HG02943 (cell line): ENCODE data around the gene MYL6.
A peak's percentile ranks its signal among the peaks of the same experiment; 100 is the strongest.
"Not testable (repeated sequence)": the region's sequence is repeated elsewhere in the genome, so short reads cannot be mapped to it uniquely, and the experiment has no call there.

Source experiments
- ATAC-seq: cut with Tn5 transposase; IDR thresholded peaks from one replicate; pipeline ENCODE4 v1.9.1; 2021; ENCODE audit warnings: mild to moderate bottlenecking, low read depth, moderate library complexity; ENCODE audit not compliant: unreplicated experiment

Gene MYL6

GRCh38 chr12:56189099-56189917, 31.1 kb downstream of the MYL6 start, which contains the start of gene SMARCC2:
TSS of gene SMARCC2 (minus strand) at chr12:56189483. CDS start at chr12:56189461, 22 bp downstream.
- peak; percentile 64 for ATAC-seq

- ATAC-seq: peak; percentile 46
Measured at GRCh38 chr12:56189918-56190694, 31.9 kb downstream of the MYL6 start.

- no peak for ATAC-seq
Measured at GRCh38 chr12:56190695-56191155, 32.6 kb downstream of the MYL6 start.

GRCh38 chr12:56192582-56192981, 34.4 kb downstream of the MYL6 start:
- no peak for ATAC-seq

GRCh38 chr12:56193025-56193578, 34.9 kb downstream of the MYL6 start:
- ATAC-seq: no peak

- ATAC-seq: not testable (repeated sequence)
Measured at GRCh38 chr12:56196818-56197550, 38.8 kb downstream of the MYL6 start.

GRCh38 chr12:56197921-56198635, 39.9 kb downstream of the MYL6 start:
- ATAC-seq: no peak

GRCh38 chr12:56198836-56199235, 40.7 kb downstream of the MYL6 start:
- no peak for ATAC-seq

GRCh38 chr12:56202366-56202765, 44.2 kb downstream of the MYL6 start:
- ATAC-seq: no peak

- ATAC-seq: no peak
Measured at GRCh38 chr12:56202838-56203237, 44.7 kb downstream of the MYL6 start.

- no peak for ATAC-seq
Measured at GRCh38 chr12:56204275-56204674, 46.1 kb downstream of the MYL6 start.

GRCh38 chr12:56205445-56205844, 47.3 kb downstream of the MYL6 start:
- ATAC-seq: no peak

- no peak for ATAC-seq
Measured at GRCh38 chr12:56206452-56207166, 48.5 kb downstream of the MYL6 start.

GRCh38 chr12:56208006-56208405, 49.8 kb downstream of the MYL6 start:
- no peak for ATAC-seq
